SH-SY5Y (cell line): ENCODE data around the gene SHOC2.

ENCODE experiments used
- GATA2 ChIP-seq: IDR thresholded peaks from 2 replicates; pipeline ENCODE4 v1.6.1; 2011; ENCODE audit warnings: mild to moderate bottlenecking, low read depth, low read length
- GATA3 ChIP-seq: IDR thresholded peaks from 2 replicates; pipeline ENCODE4 v1.6.1; 2011; ENCODE audit warnings: low read depth, mild to moderate bottlenecking, low read length, moderate library complexity

DNA sequence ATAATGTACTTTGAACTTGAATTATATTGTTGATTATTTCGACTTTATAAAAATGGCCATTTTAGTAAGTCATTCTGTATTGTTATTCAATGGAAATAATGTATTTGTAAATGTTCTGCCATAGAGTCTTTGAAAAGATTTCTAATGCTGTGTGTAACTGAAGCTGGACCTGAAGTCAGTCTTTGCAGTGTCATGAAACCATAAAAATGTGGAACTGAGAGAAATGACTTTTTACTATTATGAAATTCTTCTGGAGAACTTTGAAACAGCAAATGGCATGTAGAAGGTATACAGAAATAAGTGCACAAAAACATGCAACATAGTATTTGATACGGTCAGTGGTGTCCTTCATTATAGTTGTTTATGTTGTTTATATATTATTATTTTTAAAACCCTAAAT is 97.7 kb downstream of the SHOC2 start:
- no peak for TF ChIP-seq GATA2
- no peak for TF ChIP-seq GATA3
